ENCODE measurements around the gene SHFL.
A peak's percentile ranks its signal among the peaks of the same experiment; 100 is the strongest.

Gene SHFL

GRCh38 chr19:10110076-10110971 lies 24.2 kb downstream of the SHFL start:
- no peak for DNase-seq

GRCh38 chr19:10110972-10111317 lies 24.8 kb downstream of the SHFL start:
- no peak for DNase-seq

- no peak for DNase-seq
These were observed 25.3 kb downstream of the SHFL start, which contains the start of gene P2RY11 for GRCh38 chr19:10111405-10111811. P2RY11 (plus strand) TSS chr19:10111693; CDS start chr19:10111722, 29 bp downstream.

- DNase-seq, result no peak
These were observed 26.1 kb downstream of the SHFL start for GRCh38 chr19:10112037-10112761.

GRCh38 chr19:10112895-10113591 lies 26.9 kb downstream of the SHFL start:
- peak; percentile 69 for DNase-seq

- DNase-seq, result peak; percentile 31
These were observed 27.5 kb downstream of the SHFL start for GRCh38 chr19:10113592-10113963.

GRCh38 chr19:10113964-10114650 lies 28.0 kb downstream of the SHFL start:
- DNase-seq, result peak; percentile 18

DNA sequence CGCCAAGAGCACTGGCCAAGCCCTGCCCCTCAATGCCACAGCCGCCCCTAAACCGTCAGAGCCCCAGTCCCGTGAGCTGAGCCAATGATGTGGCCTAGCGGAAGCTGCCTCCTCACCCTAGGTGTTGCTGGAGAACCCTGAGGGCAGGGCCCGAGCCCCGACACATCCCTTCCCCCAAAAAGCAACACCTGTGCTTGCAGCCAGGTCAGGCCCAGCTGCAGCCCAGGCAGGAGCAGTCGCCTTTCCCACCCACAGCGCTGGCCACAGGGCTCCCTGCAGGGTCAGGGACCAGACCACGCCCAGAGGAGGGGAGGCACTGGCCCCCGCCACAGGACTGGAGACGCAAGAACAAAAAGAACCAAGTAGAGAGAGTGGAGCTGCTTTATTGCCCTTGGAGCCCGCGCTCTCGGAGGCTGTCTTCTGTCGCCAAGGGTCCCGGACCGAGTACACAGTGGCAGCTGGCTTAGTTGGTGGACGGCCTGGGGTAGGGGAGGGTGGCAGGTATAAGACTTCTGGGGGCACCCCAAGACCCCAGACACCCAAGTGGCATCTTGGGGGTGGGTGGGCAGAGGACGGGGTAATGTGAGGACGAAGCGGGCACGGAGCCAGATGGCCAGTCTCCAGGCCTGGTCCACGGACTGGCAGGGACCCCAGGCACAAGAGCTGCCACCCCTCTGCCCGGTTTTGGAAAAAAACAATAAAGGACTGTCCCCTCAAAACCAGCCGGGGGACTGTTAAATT lies 28.7 kb downstream of the SHFL start:
- DNase-seq, result peak; percentile 31

- DNase-seq, result no peak
These were observed 29.4 kb downstream of the SHFL start for GRCh38 chr19:10115392-10116084.

DNA sequence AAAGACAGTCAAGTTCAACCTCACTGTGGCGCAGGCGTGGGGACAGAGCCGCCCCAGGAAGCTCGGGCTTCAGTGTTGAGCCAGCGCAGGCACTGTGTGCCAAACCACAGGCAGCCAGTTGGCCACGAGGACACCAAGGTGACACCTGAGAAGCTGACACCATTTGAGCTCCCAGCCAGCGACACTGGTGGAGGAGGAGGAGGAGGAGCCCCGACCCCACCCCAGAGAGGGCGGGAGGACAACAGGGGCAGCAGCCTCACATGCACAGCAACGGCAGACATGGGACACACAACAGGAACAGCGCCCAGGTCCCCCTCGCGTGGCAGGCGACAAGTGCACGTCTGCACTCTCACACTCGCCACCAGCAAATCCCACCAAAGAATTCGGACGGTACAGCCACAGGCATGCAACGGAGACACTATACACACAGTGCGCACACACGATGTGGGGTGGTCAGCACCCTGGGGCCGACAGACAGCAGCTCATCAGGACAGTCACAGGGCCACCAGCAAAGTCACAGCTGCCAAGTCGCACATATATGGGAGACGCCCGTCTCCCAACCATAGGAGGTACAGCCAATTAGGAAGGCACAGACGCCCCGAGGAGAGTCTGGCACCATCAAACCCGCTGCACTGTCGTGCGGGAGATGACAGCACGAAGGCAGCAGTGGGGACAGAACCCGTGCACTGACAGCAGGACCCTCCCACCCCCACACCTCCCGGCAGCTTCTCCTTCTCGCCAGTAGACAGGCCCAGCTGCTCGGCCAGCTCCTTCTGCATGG lies 30.2 kb downstream of the SHFL start:
- no peak for DNase-seq

DNA sequence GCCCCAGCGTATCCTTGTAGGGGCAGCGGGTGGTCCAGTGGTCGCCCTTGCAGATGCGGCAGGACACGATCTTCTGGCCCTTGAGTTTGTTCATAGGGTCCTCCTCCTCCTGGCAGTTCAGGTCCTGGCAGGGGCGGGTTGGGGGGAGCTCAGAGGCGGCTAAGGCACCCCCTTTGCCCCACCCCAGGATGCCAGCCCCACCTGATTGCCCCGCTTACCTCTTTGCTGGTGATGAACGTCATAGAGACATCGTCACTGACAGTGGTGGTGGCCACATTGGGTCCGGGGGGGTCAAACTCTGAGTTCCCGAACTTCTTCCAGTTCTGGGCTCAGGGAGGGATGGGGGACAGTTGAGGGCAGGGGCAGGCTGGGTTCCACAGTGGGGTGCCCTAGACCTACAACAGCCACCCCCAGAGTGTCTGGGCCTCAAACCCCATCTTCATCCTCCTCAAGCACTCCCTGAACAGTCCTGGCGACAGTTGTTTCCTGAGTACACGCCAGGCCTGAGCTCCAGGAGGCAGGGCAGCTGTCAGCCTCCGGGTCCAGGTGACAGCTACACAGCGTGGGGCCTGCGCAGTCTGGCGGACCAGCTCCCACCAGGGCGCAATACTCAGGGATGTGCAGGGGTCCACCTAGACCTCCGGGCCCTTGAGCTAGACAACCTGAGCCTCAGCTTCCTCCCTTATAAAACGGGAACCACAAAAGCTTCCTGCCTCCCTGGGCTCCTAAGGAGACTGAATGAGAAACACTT lies 30.9 kb downstream of the SHFL start:
- DNase-seq, result no peak

- no peak for DNase-seq
These were observed 32.8 kb downstream of the SHFL start for GRCh38 chr19:10118960-10119359.

GRCh38 chr19:10120538-10121189 lies 34.5 kb downstream of the SHFL start:
- DNase-seq, result no peak

- DNase-seq, result no peak
These were observed 35.9 kb downstream of the SHFL start for GRCh38 chr19:10122045-10122444.

DNA sequence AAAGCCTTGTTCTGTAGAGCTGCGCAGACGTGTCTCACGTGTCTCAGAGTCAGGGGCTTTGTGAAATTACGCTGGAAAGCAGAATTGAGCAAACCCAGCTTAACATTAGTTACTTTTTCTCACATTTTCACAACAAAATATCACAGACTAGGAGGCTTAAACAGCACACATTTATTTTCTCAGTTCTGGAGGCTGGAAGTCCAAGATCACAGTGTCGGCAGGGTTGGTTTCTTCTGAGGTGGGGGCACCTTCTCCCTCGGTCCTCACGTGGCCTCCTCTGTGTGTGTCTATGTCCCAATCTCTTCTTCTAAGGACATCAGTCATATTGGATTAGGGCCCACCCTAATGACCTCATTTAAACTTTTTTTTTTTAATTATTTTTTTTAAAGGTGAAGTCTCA lies 38.3 kb downstream of the SHFL start:
- no peak for DNase-seq

DNA sequence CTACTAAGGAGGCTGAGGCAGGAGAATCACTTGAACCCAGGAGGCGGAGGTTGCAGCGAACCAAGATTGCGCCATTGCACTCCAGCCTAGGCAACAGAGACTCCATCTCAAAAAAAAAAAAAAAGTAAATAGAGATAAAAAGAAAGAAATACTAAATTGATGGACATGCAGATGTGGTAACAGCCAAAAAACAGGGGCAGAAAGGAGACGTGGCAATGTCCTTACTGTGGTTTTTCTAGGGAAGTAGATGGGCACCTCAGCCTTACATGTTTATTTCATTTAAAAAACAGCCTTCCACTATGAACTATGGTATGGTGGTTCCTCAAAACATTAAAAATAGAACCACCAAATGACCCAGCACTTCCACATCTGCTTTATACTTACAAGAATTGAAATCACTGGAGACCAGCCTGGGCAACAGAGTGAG lies 40.1 kb downstream of the SHFL start:
- DNase-seq, result no peak

DNA sequence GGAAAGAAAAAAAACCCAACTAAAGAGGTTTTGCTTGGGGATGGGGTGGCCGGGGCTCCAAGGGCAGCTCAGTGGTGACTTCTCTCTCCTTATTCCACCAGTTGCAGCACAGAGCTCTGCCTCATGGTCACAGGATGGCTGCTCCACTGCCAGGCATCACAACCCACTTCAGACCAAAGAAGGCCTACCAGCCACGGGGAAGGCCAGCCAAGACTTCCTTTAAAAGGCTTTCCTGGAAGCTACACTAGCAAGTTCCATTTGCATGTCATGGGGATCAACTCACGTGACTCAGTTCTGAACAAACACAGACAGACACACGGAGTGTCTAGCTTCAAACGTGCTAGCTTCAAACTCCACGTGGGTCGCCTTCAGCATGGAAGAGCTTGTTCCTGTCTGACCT lies 46.8 kb downstream of the SHFL start:
- no peak for DNase-seq

GRCh38 chr19:10133596-10133995 lies 47.5 kb downstream of the SHFL start:
- DNase-seq, result no peak

DNA sequence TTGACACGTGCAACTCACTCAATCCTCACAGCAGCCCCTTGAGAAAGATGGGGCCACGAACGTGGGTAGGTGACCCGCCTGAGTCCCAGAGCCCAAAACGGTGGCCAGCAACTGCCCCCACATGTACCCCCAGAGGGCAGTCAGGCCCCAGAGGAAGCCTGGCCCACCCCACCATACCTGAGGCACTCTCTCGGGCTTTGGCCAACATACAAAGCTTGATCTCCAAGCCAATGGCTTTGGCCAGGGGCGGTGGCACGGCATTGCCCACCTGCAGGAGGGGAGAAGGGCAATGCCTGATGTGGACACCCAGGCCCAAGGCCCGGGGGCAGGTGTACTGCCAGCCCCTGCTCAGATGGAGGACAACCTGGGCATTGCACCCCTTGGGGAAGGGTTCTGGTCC lies 47.9 kb downstream of the SHFL start:
- no peak for DNase-seq
